ENCODE measurements around the gene TRAPPC2B.

Gene TRAPPC2B

DNA sequence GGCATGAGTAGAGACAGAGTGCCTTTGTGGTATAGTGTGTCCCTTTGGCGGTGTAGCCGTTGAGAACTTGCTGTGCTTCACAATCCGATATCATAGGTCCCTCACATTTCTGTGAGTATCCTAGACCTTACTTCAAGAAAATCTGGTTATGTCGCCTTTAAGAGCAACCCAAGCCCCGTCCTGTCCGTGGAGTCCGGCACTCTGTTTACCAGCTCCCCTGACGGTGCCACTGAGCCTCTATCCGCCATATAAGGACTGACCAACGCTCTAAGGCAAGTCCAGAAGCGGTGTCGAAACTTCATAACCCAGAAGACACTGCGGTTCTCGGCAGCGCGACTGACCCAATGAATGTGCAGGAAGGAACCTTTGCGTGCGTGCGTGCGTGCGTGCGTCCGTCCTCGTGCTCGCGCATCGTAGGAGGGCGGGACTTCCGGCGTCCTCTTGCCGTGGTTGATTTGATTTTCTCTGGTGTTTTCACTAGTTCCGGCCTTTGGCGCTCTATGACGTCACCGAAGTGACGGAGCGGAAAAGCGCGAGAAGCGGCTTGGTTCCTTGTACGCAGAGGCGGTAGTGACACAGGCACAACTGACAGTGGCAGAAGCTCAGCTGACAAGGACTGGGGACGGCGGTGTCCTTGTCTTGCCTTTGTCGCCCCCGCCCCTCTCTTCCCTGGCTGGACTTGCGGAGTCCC is at the start of gene TRAPPC2B, which contains the start of gene ZNF547:
TSS of gene TRAPPC2B (plus strand) at position 555 of the 691 bp plus-strand sequence. CDS start 1,283 bp downstream, outside the sequence.
TSS of gene ZNF547 (plus strand) at position 555 of the 691 bp plus-strand sequence. CDS start 5,005 bp downstream, outside the sequence.
- TF ChIP-seq, protein P1, sequence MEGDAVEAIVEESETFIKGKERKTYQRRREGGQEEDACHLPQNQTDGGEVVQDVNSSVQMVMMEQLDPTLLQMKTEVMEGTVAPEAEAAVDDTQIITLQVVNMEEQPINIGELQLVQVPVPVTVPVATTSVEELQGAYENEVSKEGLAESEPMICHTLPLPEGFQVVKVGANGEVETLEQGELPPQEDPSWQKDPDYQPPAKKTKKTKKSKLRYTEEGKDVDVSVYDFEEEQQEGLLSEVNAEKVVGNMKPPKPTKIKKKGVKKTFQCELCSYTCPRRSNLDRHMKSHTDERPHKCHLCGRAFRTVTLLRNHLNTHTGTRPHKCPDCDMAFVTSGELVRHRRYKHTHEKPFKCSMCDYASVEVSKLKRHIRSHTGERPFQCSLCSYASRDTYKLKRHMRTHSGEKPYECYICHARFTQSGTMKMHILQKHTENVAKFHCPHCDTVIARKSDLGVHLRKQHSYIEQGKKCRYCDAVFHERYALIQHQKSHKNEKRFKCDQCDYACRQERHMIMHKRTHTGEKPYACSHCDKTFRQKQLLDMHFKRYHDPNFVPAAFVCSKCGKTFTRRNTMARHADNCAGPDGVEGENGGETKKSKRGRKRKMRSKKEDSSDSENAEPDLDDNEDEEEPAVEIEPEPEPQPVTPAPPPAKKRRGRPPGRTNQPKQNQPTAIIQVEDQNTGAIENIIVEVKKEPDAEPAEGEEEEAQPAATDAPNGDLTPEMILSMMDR (IDR thresholded peaks at IDR 0.05; ENCODE audit: borderline replicate concordance, control extremely low read depth, extremely low read depth, insufficient read depth, missing control alignments): no peak
- in situ Hi-C loops (cut with MboI; ENCODE audit: low sequenced_read_pairs, unreplicated experiment): no loop called here
- DNase-seq (ENCODE audit: low spot score): peak; percentile 97

DNA sequence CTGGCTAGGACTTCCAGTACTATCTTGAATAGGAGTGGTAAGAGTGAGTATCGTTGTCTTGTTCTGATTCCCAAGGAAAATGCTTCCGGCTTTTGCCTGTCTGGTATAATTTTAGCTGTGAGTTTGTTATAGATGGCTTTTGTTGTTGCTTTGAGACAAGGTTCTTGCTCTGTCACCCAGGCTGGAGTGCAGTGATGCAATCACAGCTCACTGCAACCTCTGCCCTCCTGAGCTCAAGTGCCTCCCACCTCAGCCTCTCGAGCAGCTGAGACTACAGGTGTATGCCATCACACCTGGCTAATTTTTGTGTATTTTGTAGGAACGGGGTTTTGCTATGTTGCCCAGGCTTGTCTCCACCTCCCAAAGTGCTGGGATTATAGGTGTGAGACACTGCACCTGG is 49.2 kb upstream of the TRAPPC2B start:
- in situ Hi-C loops (cut with MboI; ENCODE audit: low sequenced_read_pairs, unreplicated experiment): no loop called here
- DNase-seq (ENCODE audit: low spot score): no peak
- TF ChIP-seq, protein P1 (IDR thresholded peaks at IDR 0.05; ENCODE audit: borderline replicate concordance, control extremely low read depth, extremely low read depth, insufficient read depth, missing control alignments): no peak

DNA sequence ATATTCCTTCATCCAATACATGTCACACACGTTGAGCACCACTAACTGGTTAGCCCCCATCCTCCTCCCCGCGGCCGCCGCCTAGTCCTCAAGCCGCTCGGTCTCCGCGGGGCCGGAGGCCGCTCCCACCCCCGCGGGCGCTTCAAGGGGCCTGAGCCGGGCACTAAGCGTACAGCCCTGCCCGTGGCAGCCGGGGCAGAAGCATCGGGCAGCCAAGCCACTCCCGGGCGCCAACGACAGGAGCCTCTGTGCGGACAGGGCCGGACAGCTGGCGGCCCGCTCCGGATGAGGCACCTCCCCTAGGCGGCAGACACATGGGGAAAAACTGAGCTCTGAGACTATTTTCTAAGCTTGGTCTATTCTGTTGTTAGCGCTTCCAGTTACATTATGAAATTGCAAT is 45.8 kb upstream of the TRAPPC2B start:
- TF ChIP-seq, protein P1 (IDR thresholded peaks at IDR 0.05; ENCODE audit: borderline replicate concordance, control extremely low read depth, extremely low read depth, insufficient read depth, missing control alignments): no peak
- no peak for DNase-seq (ENCODE audit: low spot score)
- in situ Hi-C loops (cut with MboI; ENCODE audit: low sequenced_read_pairs, unreplicated experiment): no loop called here

DNA sequence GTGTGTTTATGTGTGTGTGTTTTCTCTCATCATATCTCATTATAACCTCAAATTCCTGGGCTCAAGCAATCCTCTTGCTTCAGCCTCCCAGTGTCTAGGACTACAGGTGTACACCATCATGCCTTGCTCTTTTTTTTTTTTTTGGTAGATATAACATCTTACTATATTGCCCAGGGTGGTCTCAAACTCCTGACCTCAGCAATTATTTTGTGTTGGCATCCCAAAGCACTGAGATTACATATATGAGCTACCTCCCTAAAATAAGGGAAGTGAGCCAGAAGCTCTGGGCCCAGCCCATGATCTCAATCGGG is 43.5 kb upstream of the TRAPPC2B start:
- in situ Hi-C loops (cut with MboI; ENCODE audit: low sequenced_read_pairs, unreplicated experiment): no loop called here
- TF ChIP-seq, protein P1 (IDR thresholded peaks at IDR 0.05; ENCODE audit: borderline replicate concordance, control extremely low read depth, extremely low read depth, insufficient read depth, missing control alignments): no peak
- DNase-seq (ENCODE audit: low spot score): no peak

DNA sequence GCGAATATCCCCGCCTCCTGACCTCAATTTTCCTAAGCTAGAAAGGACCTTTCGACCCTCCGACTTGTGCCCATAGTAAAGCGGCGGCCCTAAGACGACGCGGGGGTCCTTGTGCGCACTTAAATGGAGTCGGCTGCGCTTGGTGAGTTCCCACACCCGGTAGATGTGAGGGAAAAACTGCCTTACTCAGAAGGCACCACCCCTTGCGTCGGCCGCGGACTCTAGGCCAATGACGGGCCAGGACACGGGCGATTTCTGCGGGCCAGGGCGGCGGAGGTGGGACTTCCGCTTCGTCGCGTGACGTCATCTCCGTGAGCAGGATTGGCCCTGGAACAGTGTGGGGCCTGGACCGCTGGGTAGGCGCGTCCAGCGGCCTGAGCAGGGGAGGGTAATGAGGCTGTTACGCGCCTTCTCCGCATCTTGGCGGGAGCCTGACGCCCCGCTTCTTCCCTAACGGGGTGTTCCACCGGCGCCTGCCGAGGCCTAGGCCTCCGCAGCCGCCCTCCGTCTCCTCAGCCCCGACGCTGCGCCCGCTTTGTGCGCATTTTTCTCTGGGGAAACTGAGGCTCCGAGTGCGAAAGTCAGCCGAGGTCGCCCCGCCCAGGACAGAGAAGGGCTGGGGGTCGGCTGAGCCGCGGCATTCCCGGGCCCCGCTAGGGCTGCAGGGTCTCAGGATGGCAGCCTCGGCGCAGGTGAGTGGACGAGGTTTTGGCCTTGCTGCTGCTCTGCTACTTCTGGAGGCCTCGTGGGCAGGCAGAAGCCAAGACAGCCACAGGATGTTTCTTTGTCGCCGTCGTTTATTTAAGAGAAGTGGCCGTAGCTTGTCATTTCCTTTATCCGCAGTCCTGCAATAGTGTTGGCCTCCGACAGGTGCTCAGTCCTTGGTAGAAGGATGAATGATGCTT is 42.9 kb upstream of the TRAPPC2B start, which contains the start of gene ZNF543:
TSS of gene ZNF543 (plus strand) at position 293 of the 905 bp plus-strand sequence. CDS start at position 675, 382 bp downstream.
- DNase-seq (ENCODE audit: low spot score): peak; percentile 99
- TF ChIP-seq, protein P1 (IDR thresholded peaks at IDR 0.05; ENCODE audit: borderline replicate concordance, control extremely low read depth, extremely low read depth, insufficient read depth, missing control alignments): no peak
- in situ Hi-C loops (cut with MboI; ENCODE audit: low sequenced_read_pairs, unreplicated experiment): no loop called here

DNA sequence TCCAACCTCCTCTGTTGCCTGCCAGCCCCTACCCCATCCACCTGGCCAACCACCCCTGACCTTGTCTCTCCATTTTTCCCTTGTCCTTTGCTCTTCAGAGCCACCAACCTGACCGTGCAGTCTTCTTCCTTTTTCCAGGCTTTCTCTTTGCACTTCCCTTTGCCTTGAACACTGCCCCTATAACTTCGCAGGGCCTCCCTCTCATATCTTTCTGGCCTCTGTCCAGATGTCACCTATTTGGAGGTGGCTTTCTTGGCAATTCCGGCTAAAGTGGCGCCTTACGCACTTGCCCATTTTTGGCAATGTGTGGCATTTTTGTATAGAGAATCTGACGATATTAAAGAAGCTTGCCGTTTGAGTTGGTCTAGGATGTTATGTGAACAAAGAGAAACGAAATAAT is 42.2 kb upstream of the TRAPPC2B start:
- TF ChIP-seq, protein P1 (IDR thresholded peaks at IDR 0.05; ENCODE audit: borderline replicate concordance, control extremely low read depth, extremely low read depth, insufficient read depth, missing control alignments): no peak
- DNase-seq (ENCODE audit: low spot score): no peak
- in situ Hi-C loops (cut with MboI; ENCODE audit: low sequenced_read_pairs, unreplicated experiment): no loop called here

Measured in GM13976 (cell line).